ENCODE measurements around the gene MGMT.

The MGMT gene

DNA sequence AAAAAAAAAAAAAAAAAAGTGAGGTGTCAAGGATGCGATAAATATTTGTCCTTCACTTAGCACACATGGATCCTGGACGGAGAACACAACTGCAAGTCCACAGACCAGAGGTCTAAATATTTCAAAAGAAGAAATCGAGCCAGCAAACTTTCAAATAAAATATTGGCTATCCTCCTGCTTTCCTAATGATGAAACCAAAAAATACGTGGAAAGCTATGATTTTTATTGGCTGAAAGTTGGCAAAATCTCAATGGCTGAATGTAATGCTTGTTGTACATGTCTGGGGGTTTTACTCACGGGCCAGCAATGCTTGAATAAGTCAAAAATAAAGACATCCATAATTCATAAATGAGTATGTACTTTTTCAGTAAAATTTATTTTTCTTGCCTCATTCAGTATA, 19.0 kb upstream of the MGMT start:
- no peaks in the 10 kb centered on the region; a peak in 1 of 22 replicates for H4K20me1 ChIP-seq
- no peaks in the 10 kb centered on the region for H3K36me3 ChIP-seq
- peaks cover 0 to 13% (median 0%) of the 10 kb centered on the region in 11 experiments; a peak in 3 of 22 replicates for H3K9me3 ChIP-seq (replicated peaks in 1 of 11)
- no peak for TF ChIP-seq Cebpa-rat (IDR thresholded peaks at IDR 0.05)
- peaks cover 0 to 13% (median 0%) of the 10 kb centered on the region in 10 experiments; a peak in 4 of 20 replicates for H3K4me1 ChIP-seq
- H3K27me3 ChIP-seq = no peaks in the 10 kb centered on the region
- H3K27ac ChIP-seq = no peak overlapping the region
- H3K9ac ChIP-seq = no peak overlapping the region
- H3K4me3 ChIP-seq = no peak overlapping the region
- no peak overlapping the region for H3K4me2 ChIP-seq

DNA sequence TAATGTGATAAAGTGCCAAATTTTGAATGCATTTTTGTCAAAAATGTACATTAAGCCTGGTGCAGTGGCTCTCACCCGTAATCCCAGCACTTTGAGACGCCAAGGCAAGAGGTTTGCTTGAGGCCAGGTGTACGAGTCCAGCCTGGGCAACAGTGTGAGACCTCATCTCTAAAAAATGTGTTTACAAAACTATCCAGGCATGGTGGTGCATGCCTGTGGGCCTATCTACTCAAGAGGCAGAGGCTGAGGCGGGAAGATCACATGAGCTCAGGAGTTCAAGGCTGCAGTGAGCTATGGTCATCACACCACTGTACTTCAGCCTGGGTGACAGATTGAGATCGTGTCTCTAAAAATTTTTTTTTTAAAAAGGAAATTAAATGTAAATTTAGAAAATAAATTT, 18.5 kb upstream of the MGMT start:
- peaks cover 0 to 13% (median 0%) of the 10 kb centered on the region in 10 experiments; a peak in 2 of 20 replicates for H3K4me1 ChIP-seq
- peaks cover 0 to 13% (median 0%) of the 10 kb centered on the region in 11 experiments; a peak in 3 of 22 replicates for H3K9me3 ChIP-seq (replicated peaks in 1 of 11)
- H3K4me3 ChIP-seq = no peak overlapping the region
- no peak overlapping the region for H3K4me2 ChIP-seq
- H4K20me1 ChIP-seq = no peaks in the 10 kb centered on the region; a peak in 1 of 22 replicates
- no peak for TF ChIP-seq Cebpa-rat (IDR thresholded peaks at IDR 0.05)
- H3K27me3 ChIP-seq = no peaks in the 10 kb centered on the region
- no peak overlapping the region for H3K9ac ChIP-seq
- H3K27ac ChIP-seq = no peak overlapping the region
- no peaks in the 10 kb centered on the region for H3K36me3 ChIP-seq

DNA sequence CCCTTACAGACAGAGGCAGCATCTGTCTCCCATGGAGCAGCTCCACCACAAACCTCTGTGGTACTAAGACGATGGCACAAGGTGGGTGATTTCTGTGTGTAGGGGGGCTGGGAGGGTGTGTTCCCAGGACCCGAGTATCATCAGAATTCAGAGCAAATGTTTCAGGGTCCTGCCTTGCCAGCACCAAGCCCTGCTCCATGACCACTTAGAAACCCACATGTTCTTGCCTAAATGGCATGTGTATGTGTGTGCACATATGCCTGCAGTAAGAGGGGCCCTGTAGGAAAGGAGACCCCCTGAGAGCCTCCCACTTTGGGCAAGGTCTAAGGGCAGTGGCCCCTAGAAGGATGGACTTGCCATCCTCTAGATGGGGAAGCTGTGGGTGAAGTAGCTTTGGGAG, 17.1 kb upstream of the MGMT start:
- H3K4me1 ChIP-seq = peaks cover 0 to 18% (median 4%) of the 10 kb centered on the region in 10 experiments; a peak in 11 of 20 replicates
- H3K36me3 ChIP-seq = no peaks in the 10 kb centered on the region
- no peaks in the 10 kb centered on the region for H3K27me3 ChIP-seq
- no peak for TF ChIP-seq Cebpa-rat (IDR thresholded peaks at IDR 0.05)
- no peak overlapping the region for H3K27ac ChIP-seq
- no peak overlapping the region for H3K4me3 ChIP-seq
- H3K4me2 ChIP-seq = peak overlapping the region in 1 of 11 experiments; percentile 31; a peak in 1 of 22 replicates
- H3K9me3 ChIP-seq (replicated peaks in 1 of 11) = peaks cover 0 to 13% (median 0%) of the 10 kb centered on the region in 11 experiments; a peak in 3 of 22 replicates
- no peak overlapping the region for H3K9ac ChIP-seq
- H4K20me1 ChIP-seq = no peaks in the 10 kb centered on the region; a peak in 1 of 22 replicates

DNA sequence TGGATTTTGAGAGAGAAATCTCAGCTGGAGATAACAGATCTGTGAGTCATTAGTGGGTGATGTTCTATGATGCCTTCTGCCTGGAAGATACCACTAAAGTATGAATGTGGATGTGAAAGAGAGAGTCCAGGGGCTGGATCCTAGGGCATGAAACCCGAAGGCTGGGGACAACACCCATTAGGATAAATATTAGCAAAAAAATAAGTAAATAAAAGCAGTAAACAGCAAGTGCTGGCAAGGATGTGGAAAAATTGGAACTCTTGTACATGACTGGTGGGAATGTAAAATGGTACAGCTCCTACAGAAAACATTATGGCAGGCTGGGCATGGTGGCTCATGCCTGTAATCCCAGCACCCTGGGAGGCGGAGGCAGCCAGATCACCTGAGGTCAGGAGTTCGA, 16.6 kb upstream of the MGMT start:
- Histone ChIP-seq H3K9me3 (replicated peaks in 1 of 11) (peaks cover 0 to 13% (median 0%) of the 10 kb centered on the region in 11 experiments; a peak in 3 of 22 replicates), H3K27ac (no peak overlapping the region), H3K4me3 (no peak overlapping the region), H3K4me2 (no peak overlapping the region), H3K9ac (no peak overlapping the region), H3K4me1 (peaks cover 0 to 22% (median 9%) of the 10 kb centered on the region in 10 experiments; a peak in 14 of 20 replicates), H3K27me3 (no peaks in the 10 kb centered on the region), H3K36me3 (no peaks in the 10 kb centered on the region), H4K20me1 (no peaks in the 10 kb centered on the region; a peak in 1 of 22 replicates)
- TF ChIP-seq Cebpa-rat (IDR thresholded peaks at IDR 0.05) = no peak

DNA sequence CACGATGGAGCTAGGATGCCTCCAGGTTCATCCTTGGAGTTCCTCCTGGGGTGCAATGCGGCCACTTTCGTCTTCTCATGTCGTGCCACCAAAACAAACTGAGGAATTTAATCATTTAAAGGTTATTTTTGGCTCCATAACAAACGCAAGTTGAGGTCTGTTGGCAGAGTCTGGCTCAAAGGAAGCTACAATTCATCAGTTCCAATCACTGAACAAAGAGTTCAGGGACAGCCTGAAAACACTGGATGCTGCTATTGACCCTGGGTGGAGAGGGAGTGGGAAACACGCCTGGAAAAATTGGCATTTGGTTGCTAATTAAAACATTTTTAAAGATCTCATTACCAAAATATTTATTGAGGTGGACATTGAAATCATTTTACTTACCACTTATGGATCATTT, 11.4 kb upstream of the MGMT start:
- H3K27me3 ChIP-seq = no peaks in the 10 kb centered on the region
- peak overlapping the region in 8 of 11 experiments; percentile 38 to 70 (median 59); a peak in 16 of 22 replicates for H3K4me2 ChIP-seq

DNA sequence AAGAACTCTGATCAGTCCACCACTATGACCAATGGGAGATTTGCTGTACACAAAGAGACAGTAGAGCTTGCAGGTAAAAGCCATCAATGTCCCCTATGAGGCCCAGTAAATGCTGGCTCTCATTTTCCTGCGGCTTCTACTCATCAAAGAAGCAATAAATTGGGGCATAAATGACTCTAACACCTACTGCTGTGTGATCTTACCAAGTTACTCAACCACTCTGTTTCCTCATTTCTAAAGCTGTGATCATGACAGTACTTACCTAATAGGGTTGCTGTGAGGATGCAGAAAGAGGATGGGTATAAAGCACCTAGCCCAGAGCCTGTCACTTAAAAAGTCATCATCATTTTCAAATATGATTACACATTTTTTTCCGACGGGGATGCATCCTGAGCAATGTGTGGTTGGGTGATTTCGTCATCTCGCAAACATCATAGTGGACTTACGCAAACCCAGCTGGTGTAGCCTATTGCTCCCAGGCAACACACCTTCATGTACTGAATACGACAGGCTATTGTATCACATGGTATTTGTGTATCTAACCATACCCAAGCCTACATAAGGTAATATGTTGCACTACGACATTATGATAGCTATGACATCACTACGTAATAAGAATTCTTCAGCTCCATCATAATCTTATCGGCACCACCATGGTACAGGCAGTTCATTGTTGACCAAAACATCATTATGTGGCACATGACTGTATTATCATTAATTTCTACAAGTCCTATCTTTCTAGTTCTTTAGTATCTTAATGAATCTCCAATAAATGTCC, 7.1 kb upstream of the MGMT start:
- no peak overlapping the region for H3K9ac ChIP-seq
- H3K4me1 ChIP-seq = peaks cover 0 to 47% (median 33%) of the 10 kb centered on the region in 10 experiments; a peak in 16 of 20 replicates
- TF ChIP-seq Cebpa-rat (IDR thresholded peaks at IDR 0.05) = 0 out of 22 replicates have a peak, but pooled peaks of 1 of the 11 experiments have one; percentile 25
- no peaks in the 10 kb centered on the region for H3K27me3 ChIP-seq
- no peak overlapping the region for H3K4me3 ChIP-seq
- H4K20me1 ChIP-seq = no peaks in the 10 kb centered on the region
- no peak overlapping the region for H3K27ac ChIP-seq
- H3K36me3 ChIP-seq = no peaks in the 10 kb centered on the region
- H3K9me3 ChIP-seq (replicated peaks in 1 of 11) = no peaks in the 10 kb centered on the region
- H3K4me2 ChIP-seq = no peak overlapping the region; a peak in 1 of 22 replicates

More for the DNA sequence above, 11.4 kb upstream of the MGMT start:
- H3K4me1 ChIP-seq = peaks cover 0 to 33% (median 21%) of the 10 kb centered on the region in 10 experiments; a peak in 14 of 20 replicates
- H3K9me3 ChIP-seq (replicated peaks in 1 of 11) = peaks cover 0 to 13% (median 0%) of the 10 kb centered on the region in 11 experiments; a peak in 2 of 22 replicates
- no peak overlapping the region for H3K9ac ChIP-seq
- no peaks in the 10 kb centered on the region for H3K36me3 ChIP-seq
- H3K4me3 ChIP-seq = no peak overlapping the region
- H4K20me1 ChIP-seq = no peaks in the 10 kb centered on the region
- H3K27ac ChIP-seq = no peak overlapping the region
- no peak for TF ChIP-seq Cebpa-rat (IDR thresholded peaks at IDR 0.05)

DNA sequence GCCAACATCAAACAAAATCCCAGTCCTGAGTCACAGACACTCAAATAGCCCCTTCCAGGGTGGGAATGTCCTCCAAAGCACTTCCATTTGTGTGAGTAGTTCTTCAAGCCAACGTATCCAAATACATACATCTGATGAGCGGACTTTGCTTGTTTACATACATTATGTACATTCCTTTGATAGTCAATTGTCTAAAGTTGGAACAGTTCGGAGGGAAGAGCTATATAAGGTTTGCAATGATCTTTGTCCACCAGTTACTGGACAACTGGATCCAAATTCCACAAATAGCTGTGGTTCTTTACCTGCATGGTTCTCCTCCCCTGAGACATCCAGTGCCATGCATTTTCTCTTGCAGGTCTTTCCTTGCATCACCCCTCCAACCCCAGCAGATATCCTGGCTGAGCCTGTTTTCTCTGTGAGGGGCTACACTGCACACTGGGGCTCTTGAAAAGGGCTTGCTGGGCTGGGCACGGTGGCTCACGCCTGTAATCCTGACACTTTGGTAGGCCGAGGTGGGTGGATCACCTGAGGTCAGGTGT, 4.7 kb upstream of the MGMT start:
- no peak overlapping the region for H3K4me3 ChIP-seq
- H3K4me1 ChIP-seq = peaks cover 4 to 36% (median 26%) of the 10 kb centered on the region in 10 experiments
- TF ChIP-seq Cebpa-rat (IDR thresholded peaks at IDR 0.05) = no peak

DNA sequence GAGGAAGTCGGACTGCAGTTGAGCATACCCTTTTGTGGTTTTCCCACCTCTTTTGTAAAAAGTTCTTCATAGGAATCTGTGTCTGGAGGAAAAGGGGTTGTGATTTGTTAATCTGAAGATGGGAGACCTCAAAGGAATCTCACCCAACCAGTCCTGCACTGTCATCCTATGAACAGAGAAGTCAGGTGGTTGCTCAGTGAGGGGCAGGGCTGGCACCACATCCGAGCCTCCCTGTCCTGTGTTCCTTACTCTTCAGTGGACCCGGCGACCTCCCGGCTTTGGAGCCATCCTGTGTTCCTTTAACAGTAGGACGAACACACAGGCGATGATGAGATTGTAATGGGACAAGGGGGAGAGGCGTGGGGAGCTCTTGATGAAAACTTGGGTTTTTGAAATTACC, 2.8 kb upstream of the MGMT start:
- H3K36me3 ChIP-seq = no peaks in the 10 kb centered on the region
- H3K4me2 ChIP-seq = no peak overlapping the region
- H3K4me1 ChIP-seq = peaks cover 10 to 55% (median 43%) of the 10 kb centered on the region in 10 experiments
- H3K4me3 ChIP-seq = no peak overlapping the region
- H3K9me3 ChIP-seq (replicated peaks in 1 of 11) = no peaks in the 10 kb centered on the region
- TF ChIP-seq Cebpa-rat (IDR thresholded peaks at IDR 0.05) = no peak
- H4K20me1 ChIP-seq = no peaks in the 10 kb centered on the region
- no peak overlapping the region for H3K9ac ChIP-seq
- no peak overlapping the region for H3K27ac ChIP-seq
- H3K27me3 ChIP-seq = no peaks in the 10 kb centered on the region

More for the DNA sequence above, 4.7 kb upstream of the MGMT start:
- H3K9me3 ChIP-seq (replicated peaks in 1 of 11) = no peaks in the 10 kb centered on the region
- no peak overlapping the region for H3K9ac ChIP-seq
- no peaks in the 10 kb centered on the region for H3K36me3 ChIP-seq
- H4K20me1 ChIP-seq = no peaks in the 10 kb centered on the region
- no peaks in the 10 kb centered on the region for H3K27me3 ChIP-seq
- H3K4me2 ChIP-seq = peak overlapping the region in 8 of 11 experiments; percentile 56 to 85 (median 70); a peak in 14 of 22 replicates
- no peak overlapping the region for H3K27ac ChIP-seq

Data from BLaER1 treated with 17β-estradiol and CSF1 and Interleukin-3, amounts not matched to agents 10 nM and 100 nM (cell line).